ENCODE data around the gene ZNF536. TPM values are rescaled to one million over a fixed set of nuclear protein-coding genes. Genes with fewer than 3 reads are reported as not detected.
"Not testable (repeated sequence)": the region's sequence is repeated elsewhere in the genome, so short reads cannot be mapped to it uniquely, and the experiment has no call there.

Gene ZNF536
- total RNA-seq, 3 donors from 2014 or later, result 1.3 to 7.3 (median 1.3) TPM

- no peaks in the 10 kb centered on the region for H3K36me3 ChIP-seq (ENCODE audit: low read depth)
- no peaks in the 10 kb centered on the region for H3K9me3 ChIP-seq
- no peak for DNase-seq
- intact Hi-C loops (cut with DNase I, micrococcal nuclease), result no loop called here
- ATAC-seq, result no peak
- H3K4me1 ChIP-seq (ENCODE audit: low read depth), result no peaks in the 10 kb centered on the region
- H3K4me3 ChIP-seq, result no peak overlapping the region
- TF ChIP-seq CTCF (IDR thresholded peaks at IDR 0.05), result no peak
These were observed 27.4 kb upstream of the ZNF536 start for GRCh38 chr19:30344446-30345425.

- Histone ChIP-seq H3K9me3 (no peaks in the 10 kb centered on the region), H3K4me3 (no peak overlapping the region), H3K36me3 (ENCODE audit: low read depth) (no peaks in the 10 kb centered on the region), H3K4me1 (ENCODE audit: low read depth) (no peaks in the 10 kb centered on the region)
- intact Hi-C loops (cut with DNase I, micrococcal nuclease), result no loop called here
- DNase-seq (no peak), ATAC-seq (no peak)
- no peak for TF ChIP-seq CTCF (IDR thresholded peaks at IDR 0.05)
These were observed 26.5 kb upstream of the ZNF536 start for GRCh38 chr19:30345686-30346085.

- not testable (repeated sequence) for H3K4me1 ChIP-seq (ENCODE audit: low read depth); H3K4me3 ChIP-seq; DNase-seq
These were observed 25.7 kb upstream of the ZNF536 start for GRCh38 chr19:30346468-30346867.

GRCh38 chr19:30349131-30349730, 23.0 kb upstream of the ZNF536 start:
- Histone ChIP-seq H3K4me3 (no peak overlapping the region), H3K36me3 (ENCODE audit: low read depth) (no peaks in the 10 kb centered on the region), H3K9me3 (no peaks in the 10 kb centered on the region), H3K4me1 (ENCODE audit: low read depth) (no peaks in the 10 kb centered on the region)
- ATAC-seq (no peak), DNase-seq (no peak)
- intact Hi-C loops (cut with DNase I, micrococcal nuclease), result no loop called here
- TF ChIP-seq CTCF (IDR thresholded peaks at IDR 0.05), result no peak

More at GRCh38 chr19:30346468-30346867, 25.7 kb upstream of the ZNF536 start:
- ATAC-seq; H3K36me3 ChIP-seq (ENCODE audit: low read depth); H3K9me3 ChIP-seq; intact Hi-C loops (cut with DNase I, micrococcal nuclease): not testable (repeated sequence)

- intact Hi-C loops (cut with DNase I, micrococcal nuclease), result no loop called here
- Histone ChIP-seq H3K9me3 (no peaks in the 10 kb centered on the region), H3K4me1 (ENCODE audit: low read depth) (no peaks in the 10 kb centered on the region), H3K4me3 (no peak overlapping the region), H3K36me3 (ENCODE audit: low read depth) (no peaks in the 10 kb centered on the region)
- no peak for TF ChIP-seq CTCF (IDR thresholded peaks at IDR 0.05)
- ATAC-seq, result no peak
- DNase-seq, result no peak
These were observed 21.2 kb upstream of the ZNF536 start for GRCh38 chr19:30350692-30351663.

Measured in mucosa of descending colon (tissue), 3 donors.